GM12874 (cell line): ENCODE results near the gene TMEM134.

ENCODE experiments used
- TF ChIP-seq, protein P1 (sequence below): IDR thresholded peaks from 2 replicates; pipeline ENCODE4 v1.5.1; 2011; ENCODE audit warnings: low read depth, mild to moderate bottlenecking, control low read depth, low read length, moderate library complexity; ENCODE audit not compliant: insufficient read depth

TMEM134 gene

DNA sequence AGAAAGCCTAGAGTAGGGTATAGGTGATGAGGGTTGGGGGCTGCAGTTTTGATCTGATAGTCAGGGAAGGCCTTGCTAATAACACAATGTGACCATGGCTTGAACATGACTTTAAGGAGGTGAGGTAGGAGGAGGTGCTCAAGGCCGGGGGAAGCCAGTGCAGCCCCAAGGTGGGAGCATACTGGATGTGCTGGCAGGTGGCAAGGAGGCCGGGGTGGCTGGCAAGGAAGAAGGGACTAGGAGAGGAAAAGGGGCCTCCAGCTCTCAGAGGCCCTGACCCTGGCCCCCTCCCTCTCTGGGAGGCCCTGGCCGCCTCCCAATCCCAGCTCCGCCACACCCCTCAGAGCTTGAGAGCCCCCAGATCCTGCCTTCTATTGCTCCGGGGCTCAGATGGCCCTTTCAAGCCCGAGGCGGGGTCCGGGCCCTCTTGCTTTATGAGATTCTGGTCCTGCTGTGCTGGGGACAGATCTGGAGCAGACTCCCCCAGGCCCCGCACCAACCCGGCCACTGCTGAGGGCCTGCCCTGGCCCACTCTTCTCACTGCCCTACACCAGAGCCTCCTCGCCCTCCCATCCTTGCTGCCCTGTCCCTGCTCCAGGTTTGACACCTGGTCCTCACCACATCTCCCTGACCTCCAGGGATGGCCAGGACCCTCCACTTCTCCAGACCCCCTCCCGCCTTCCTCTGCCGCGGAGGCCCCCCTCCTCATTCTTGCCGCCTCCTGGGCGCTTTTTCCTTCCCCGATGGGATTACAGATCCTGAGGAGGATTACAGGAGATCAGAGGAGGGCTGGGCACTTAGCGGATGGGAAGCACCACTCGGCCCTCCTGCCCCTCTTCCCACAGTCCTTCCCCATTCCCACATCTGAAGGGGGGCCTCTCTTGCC is 34.3 kb upstream of the TMEM134 start:
- TF ChIP-seq, protein P1, sequence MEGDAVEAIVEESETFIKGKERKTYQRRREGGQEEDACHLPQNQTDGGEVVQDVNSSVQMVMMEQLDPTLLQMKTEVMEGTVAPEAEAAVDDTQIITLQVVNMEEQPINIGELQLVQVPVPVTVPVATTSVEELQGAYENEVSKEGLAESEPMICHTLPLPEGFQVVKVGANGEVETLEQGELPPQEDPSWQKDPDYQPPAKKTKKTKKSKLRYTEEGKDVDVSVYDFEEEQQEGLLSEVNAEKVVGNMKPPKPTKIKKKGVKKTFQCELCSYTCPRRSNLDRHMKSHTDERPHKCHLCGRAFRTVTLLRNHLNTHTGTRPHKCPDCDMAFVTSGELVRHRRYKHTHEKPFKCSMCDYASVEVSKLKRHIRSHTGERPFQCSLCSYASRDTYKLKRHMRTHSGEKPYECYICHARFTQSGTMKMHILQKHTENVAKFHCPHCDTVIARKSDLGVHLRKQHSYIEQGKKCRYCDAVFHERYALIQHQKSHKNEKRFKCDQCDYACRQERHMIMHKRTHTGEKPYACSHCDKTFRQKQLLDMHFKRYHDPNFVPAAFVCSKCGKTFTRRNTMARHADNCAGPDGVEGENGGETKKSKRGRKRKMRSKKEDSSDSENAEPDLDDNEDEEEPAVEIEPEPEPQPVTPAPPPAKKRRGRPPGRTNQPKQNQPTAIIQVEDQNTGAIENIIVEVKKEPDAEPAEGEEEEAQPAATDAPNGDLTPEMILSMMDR = no peak

DNA sequence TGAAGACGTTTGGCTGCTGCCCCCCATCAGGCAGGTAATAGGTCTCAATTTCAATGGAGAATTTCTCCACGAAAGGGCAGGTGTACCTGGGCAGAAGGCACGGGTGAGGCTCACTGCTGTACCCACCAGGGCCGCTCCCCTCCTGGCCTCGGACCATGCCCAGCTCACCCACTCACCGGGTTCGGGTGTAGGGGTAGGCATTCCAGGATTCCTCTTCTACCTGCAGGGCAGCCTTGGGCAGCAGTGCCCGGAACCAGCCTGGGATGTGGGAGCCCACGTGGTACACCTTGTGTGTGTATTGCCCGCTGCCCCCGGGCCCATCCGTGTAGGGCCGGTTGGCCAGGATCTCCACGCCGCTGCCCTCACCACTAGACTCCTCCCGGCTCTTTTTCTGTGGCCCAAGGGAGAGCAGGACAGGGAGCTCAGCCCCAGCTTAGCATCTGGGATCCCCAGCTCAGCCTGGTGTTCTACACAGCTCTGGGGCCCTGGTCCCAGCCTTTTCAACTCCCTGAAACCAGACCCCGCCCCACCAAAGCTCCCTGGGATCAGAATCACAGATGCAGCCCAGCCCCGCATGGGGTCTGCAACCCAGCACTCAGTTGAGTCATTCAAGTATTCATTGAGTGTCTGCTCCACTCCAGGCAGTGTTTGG is 33.4 kb upstream of the TMEM134 start:
- TF ChIP-seq, protein P1 = no peak

DNA sequence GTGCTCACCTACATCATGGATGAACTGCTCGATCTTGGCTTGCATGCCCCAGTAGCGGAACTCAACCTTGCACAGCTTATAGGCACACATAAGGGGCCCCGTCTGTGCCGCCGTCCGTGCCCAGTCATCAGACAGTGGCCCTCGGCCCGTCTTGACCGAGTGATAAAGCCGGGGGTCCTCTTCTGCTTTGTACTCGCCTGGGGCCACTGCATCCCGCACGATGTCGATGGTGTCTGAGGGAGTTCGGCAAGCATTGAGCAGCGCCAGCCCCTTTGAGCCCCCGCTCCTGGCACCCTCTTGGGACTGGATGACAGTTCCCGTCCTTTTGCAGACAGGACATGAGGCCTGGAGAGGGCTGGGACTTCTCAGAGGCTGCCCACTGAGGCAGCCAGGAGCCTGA is 32.8 kb upstream of the TMEM134 start:
- TF ChIP-seq, protein P1 = no peak

DNA sequence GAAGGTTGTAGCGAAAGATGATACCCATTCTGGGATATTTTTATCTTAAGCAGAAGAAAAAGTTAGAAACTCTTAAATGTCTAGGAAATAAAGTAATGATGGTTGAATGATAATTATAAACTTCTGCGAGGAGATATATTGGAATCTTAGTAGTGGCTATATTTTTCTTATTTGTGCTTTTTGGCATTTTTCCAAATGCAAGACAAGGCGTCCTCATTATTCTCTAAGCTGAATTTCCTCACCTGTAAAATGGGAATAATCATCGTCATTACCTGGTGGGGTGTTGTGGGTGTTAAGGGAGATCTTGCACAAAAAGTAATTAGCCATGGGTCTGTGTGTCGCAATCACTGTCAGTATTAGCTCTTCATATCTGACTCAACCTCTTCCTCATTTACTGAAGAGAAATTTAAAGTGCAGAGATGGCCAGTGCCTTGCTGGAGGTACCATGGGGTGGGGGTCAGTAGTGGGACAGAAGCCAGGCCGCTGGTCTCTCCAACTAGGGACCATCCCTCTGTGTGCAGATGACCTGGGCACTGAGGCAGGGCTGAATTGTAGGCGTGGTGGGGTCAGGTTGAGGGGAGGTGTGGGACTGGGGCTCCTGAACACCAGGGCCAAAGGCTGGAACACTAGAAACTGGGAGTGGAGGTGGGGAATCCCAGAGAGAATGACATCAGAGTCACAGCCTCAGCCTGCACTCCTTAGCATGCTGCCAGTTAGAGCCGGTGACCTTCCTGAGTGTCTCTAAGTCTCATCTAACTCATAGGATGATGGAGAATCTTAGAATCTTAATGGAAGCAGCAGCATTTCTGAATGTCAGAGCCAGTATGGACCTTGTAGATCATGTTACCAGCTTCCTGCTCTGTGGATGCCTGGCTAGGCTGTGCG is 32.0 kb upstream of the TMEM134 start:
- TF ChIP-seq, protein P1 = no peak

DNA sequence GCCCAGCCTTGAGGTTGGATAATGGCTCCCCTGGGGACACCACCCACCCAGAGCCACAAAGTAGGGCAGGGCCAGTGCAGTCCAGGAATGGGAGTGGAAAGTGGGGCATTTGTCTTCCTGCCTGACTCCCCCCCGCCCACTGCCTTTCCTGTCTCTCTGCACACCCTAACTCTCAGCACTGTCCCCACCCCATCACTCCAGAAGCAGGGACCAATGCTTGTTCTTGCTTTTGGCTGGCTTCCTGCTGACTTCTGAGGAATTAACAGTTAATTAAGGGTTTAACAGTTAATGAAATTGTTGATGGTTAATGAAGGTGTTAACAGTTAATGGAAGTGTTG is 31.4 kb upstream of the TMEM134 start:
- TF ChIP-seq, protein P1 = no peak

DNA sequence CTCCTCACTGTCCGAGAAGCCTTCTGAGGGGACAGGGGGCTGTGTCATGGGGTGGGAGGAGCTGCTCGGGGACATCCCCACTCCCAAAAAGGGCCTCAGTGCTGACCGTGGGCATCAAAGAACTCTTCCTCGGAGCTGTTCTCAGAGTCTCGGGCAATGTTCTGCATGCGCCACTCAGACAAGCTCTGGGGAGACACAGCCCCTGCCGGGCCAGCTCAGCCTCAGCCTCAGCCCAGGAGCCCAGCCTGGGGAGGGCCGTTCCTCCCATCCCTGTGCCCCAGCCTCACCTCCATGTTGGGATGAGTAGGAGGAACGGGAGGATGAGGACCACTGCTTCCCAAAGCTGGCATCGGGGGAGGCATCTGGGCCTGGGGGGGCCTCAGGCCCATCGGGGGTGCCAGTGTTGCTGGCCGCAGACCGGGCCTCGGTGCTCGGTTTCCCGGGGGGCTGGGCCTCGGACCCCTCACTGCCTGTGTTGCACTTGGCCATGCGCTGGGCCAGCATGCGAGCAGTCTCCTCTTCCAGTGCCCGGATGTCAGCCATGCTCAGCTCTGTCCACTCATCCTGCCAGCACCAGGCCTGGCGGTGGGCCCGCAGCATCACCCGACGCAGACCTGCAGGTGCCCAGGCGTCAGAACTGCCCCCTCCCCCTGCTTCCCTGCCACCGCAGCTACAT is 30.9 kb upstream of the TMEM134 start:
- TF ChIP-seq, protein P1 = no peak
